Rectal smooth muscle tissue (tissue), 1 donor: ENCODE measurements around the gene PCSK6.
A peak's percentile ranks its signal among the peaks of the same experiment; 100 is the strongest.

ENCODE experiments used
- H3K27ac ChIP-seq: one replicate; pipeline ENCODE4 v1.7.0; 2013; ENCODE audit warnings: low read depth, low read length, inconsistent platforms
- H3K27me3 ChIP-seq: one replicate; pipeline ENCODE4 v1.7.0; 2013; ENCODE audit warnings: low read length; ENCODE audit not compliant: control insufficient read depth, insufficient read depth
- H3K36me3 ChIP-seq: one replicate; pipeline ENCODE4 v1.7.0; 2013; ENCODE audit warnings: low read length; ENCODE audit not compliant: control insufficient read depth, insufficient read depth
- H3K4me1 ChIP-seq: one replicate; pipeline ENCODE4 v1.7.0; 2013; ENCODE audit warnings: low read length; ENCODE audit not compliant: control insufficient read depth, insufficient read depth
- H3K4me3 ChIP-seq: one replicate; pipeline ENCODE4 v1.7.0; 2013; ENCODE audit warnings: low read length
- H3K9ac ChIP-seq: one replicate; pipeline ENCODE4 v1.7.0; 2013; ENCODE audit warnings: low read length

The PCSK6 gene

DNA sequence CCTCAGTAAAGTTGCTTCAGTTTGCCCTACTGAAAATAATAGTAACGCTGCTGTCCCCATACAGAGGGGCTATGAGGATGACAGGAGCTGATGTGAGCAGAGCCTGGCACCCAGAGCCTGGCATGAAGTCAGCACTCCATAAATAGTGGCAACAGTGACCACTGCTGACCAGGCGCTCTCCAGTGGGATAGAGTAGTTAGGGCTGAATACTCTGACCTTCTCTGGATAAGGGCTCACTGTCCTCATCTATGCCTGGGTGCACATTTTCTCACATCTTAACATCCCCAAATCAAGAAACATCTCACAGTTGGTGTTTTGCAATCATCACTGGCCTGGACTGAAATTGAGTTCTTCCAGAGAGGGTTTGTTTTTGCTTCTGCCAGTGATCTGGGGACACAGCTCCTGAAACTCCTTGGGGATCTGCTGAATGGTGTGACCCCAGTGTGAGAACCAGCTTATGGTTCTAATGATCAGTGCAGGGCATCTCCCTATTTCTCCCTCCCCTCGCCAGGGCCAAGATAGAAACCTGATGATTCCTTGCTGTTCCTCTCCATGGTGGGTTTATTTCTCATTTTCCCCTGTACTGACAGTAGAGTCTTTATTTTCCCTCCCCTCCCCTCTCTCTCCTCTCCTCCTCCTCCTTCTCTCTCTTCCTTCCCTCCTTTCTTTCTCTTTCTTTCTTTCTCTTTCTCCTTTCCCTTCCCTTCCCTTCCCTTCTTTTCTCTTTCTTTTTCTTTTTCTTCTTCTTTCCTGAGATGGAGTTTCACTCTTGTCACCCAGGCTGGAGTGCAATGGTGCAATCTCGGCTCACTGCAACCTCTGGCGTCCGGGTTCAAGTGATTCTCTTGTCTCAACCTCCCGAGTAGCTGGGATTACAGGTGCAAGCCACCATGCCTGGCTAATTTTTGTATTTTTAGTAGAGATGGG, 3.5 kb upstream of the PCSK6 start:
- no peak overlapping the region for H3K27ac ChIP-seq
- peaks cover 9% of the 10 kb centered on the region for H3K27me3 ChIP-seq
- H3K9ac ChIP-seq, result no peak overlapping the region
- no peaks in the 10 kb centered on the region for H3K4me1 ChIP-seq
- H3K36me3 ChIP-seq, result no peaks in the 10 kb centered on the region
- H3K4me3 ChIP-seq, result no peak overlapping the region

DNA sequence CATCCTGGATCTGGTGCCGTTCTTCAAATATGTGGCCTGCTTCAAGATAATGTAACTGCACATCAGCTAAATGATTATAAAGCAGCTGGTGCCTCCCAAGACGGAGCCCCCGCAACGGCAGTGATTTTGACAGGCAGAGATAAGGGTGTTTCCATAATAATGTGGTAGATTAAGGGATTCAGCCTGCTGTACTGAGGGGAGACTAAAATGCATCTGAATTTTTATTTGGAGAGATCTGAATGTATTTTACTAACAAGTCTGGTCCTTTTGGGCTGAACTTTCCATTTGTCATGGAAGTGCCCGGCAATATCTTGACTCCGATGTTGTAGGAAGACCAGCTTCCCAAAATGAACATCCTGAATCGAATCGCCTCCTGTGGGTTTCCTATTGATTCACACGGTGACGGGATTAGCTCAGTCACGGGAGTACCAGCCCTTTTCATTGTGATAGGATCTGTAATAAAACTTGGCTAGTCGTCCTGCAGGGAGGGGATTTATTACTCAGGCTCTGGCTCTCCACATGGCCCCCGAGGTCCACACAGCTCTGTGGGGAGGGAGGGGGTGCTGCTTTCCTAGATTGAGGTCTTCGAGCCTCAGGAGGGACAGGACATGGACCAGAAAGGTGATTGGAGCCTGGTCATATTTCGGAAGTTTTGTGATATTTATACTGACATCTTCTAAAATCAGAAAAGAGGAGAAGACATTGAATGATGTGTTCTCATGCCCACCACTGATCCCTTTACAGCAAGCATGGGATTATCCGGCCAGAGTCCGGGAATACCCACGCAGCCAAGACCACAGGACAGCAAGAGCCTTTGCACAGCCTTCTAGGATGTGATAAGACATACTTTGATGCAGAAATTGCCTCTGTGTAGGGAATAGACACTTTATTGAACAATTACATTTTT, 2.5 kb upstream of the PCSK6 start:
- Histone ChIP-seq H3K27ac (no peak overlapping the region), H3K9ac (no peak overlapping the region), H3K36me3 (no peaks in the 10 kb centered on the region), H3K4me3 (no peak overlapping the region), H3K4me1 (no peaks in the 10 kb centered on the region), H3K27me3 (peaks cover 9% of the 10 kb centered on the region)

DNA sequence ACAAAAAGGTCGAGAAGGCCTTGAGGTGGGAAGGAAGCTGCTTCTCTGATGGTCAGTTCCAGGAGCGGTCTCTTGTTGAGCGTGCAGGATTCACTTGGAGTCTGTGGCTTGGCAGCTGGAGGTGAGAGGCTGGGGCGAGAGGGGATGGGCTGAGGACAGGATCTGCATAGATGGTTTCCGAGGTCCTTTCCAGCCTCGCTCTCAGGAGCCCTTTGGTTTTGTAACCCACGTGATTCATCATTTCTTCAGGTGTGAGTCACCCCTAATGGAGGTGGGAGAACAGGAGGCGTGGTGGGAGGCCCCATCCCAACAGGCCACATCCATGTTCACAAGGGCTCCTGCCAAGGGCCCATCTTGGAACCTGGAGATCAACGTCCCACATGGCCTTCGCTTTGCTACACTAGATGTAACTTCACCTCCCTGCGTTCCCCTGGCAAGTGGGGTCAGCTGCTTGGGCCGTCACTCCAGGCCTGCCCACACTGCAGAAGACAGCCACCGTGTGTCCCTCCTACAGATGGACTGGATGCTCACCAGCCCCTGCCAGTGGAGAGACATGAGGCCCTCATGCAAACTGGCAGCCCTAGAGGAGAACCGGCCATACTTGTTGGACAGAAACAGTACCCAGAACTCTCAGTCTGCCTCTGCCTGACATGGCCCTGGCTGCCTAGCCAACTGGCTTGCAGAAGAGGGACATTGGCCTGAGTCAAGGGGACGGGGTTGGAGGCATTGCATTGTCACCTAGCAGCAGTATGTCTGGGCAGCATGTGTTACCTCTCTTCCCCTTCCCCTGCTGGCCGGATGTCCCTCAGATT, 1.6 kb upstream of the PCSK6 start:
- no peaks in the 10 kb centered on the region for H3K36me3 ChIP-seq
- H3K27me3 ChIP-seq, result peaks cover 5% of the 10 kb centered on the region
- no peak overlapping the region for H3K9ac ChIP-seq
- H3K27ac ChIP-seq, result no peak overlapping the region
- no peaks in the 10 kb centered on the region for H3K4me1 ChIP-seq
- H3K4me3 ChIP-seq, result no peak overlapping the region

DNA sequence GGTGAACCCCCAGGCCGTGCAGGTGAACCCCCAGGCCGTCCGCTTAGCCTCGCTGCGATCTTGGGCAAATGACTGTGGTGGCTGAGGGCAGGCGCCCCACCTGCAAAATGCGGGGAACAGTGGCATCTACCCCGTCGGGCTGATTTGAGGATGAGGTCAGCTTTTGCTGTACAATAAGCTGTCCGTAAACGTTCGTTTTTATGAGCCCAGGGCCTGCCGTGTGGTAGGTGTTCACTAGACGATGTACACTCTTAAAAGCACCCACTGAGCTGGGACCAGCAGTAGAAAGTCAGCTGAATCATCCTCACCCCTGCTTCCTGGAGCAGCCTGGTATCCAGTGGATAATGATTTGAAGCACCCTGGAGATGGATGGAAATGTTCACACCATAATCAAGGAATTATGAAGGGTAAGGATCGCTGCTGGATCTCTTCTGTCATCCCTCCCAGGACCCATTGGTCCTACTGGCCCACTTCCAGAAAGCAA, 943 bp upstream of the PCSK6 start:
- Histone ChIP-seq H3K27me3 (peaks cover 5% of the 10 kb centered on the region), H3K4me1 (no peaks in the 10 kb centered on the region), H3K36me3 (peaks cover 1% of the 10 kb centered on the region), H3K9ac (no peak overlapping the region), H3K27ac (no peak overlapping the region), H3K4me3 (no peak overlapping the region)

DNA sequence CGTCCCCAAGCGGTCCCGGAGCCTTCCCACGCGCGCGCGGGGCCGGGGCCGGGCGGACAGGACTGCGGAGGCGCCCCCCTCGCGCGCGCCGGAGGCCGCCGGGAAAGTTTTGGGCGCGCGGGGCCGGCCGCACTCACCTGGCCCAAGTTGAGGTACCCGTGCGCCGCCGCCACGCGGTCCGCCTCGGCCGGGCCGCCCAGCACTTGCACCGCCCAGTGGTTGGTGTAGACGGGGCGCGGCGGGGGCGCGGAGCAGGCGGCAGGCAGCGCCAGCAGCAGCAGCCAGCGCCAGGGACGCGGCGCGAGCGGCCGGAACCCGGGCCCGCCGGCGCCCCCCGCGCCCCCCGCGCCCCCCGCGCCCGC, 289 bp downstream of the PCSK6 start:
- H3K4me3 ChIP-seq, result no peak overlapping the region
- H3K4me1 ChIP-seq, result no peaks in the 10 kb centered on the region
- peaks cover 2% of the 10 kb centered on the region for H3K36me3 ChIP-seq
- no peak overlapping the region for H3K9ac ChIP-seq
- no peaks in the 10 kb centered on the region for H3K27me3 ChIP-seq
- H3K27ac ChIP-seq, result no peak overlapping the region

DNA sequence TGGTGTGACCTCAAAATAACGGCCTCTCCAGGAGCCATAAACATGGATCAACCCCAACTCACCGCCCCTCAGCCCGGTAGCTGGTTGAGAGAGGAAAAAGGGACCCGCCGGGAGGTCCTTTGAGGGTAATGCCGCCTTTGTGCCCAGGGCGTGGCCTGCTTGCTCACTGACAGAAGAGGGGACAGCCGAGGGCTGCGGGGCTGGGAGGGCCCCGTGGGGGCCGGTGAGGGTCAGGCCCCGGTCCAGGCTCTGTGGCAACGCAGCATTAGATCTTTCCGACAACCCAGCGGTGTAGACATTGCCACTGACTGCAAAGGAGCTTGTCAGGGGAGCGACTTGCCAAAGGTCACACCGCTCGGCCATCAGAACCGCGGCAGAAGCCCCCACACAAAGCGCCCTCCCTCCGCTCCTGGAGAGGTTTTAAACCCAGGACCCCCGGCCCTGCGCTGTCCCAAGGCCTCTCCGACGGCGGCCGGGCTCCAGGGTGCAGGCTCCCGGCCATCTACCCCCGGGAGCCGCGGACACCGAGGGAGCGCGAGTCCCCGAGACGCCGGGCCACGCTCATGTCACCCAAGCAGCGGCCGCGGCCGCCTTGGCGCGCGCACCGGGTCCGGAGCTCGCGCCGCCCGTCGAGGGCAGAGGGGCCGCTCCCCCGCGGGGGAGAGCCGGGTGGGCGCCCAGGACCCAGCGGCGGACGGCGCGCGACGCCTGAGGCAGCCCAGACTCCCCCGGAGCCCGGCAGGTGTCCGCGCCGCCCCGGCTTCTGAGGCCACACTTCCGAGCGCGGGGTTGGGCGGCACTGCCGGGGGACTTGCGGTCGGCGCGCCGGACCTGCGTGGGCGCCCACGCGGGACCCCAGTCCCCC, 975 bp downstream of the PCSK6 start:
- Histone ChIP-seq H3K27me3 (no peaks in the 10 kb centered on the region), H3K36me3 (peaks cover 2% of the 10 kb centered on the region), H3K4me3 (peak overlapping the region; percentile 38), H3K27ac (no peak overlapping the region), H3K4me1 (no peaks in the 10 kb centered on the region), H3K9ac (no peak overlapping the region)

DNA sequence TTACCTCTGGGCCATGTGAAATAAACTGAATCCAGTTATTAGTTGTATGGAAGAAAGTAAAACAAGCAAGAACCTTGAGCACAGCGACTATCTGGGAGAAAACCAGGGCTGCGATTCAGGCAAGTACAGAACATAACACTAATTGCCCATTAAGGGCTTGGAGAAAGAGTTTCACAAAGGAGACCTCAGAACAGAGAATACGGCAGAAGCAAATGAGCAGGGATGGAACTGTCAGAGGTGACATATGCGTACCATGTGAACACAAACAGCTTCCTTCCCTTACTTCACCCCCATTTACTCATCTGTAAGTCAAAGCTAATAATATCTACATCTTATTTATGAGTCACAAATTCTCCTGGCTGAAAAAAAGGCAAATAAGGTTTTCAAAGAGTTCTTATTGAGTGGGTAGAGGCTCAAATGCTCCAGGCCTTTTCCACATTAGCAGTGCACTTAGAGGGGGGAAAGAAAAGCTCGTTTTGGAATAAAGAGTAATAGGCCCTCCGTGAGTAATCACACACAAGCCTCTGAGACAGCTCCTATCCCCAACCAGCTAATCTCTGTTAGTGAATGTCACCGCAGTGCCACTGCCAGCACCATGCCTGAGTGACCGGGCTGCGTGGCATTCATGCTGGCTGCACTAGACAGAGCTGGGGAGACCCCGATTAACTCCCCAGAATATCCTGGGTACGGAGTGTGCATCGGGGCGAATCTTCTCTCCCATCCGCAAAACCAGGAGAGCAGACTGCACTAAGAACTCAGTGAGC, 2.6 kb downstream of the PCSK6 start:
- no peaks in the 10 kb centered on the region for H3K4me1 ChIP-seq

DNA sequence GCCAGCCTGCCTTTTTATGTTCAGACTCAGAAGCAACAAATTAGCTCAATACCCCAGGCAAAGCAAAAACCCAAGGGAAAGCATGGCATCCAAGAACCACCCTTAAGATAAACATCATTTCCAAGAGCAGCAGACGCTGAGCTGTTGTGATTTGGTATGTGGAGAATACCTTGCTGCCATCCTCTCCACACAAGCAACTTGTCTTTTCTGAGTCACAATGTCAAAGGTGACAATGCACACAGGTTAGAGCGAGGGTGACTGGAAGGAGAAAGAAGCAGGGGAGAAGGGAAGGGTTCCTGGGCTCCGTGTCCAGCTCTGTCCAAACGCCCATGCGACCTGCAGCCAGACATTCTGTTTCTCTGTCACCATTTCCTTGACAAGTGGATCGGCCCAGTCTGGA, 6.0 kb downstream of the PCSK6 start:
- Histone ChIP-seq H3K4me1 (no peaks in the 10 kb centered on the region), H3K9ac (no peak overlapping the region), H3K4me3 (no peak overlapping the region), H3K27me3 (no peaks in the 10 kb centered on the region), H3K27ac (no peak overlapping the region), H3K36me3 (peaks cover 2% of the 10 kb centered on the region)

More for the DNA sequence above, 2.6 kb downstream of the PCSK6 start:
- Histone ChIP-seq H3K9ac (no peak overlapping the region), H3K4me3 (no peak overlapping the region), H3K36me3 (peaks cover 2% of the 10 kb centered on the region), H3K27me3 (no peaks in the 10 kb centered on the region), H3K27ac (no peak overlapping the region)

DNA sequence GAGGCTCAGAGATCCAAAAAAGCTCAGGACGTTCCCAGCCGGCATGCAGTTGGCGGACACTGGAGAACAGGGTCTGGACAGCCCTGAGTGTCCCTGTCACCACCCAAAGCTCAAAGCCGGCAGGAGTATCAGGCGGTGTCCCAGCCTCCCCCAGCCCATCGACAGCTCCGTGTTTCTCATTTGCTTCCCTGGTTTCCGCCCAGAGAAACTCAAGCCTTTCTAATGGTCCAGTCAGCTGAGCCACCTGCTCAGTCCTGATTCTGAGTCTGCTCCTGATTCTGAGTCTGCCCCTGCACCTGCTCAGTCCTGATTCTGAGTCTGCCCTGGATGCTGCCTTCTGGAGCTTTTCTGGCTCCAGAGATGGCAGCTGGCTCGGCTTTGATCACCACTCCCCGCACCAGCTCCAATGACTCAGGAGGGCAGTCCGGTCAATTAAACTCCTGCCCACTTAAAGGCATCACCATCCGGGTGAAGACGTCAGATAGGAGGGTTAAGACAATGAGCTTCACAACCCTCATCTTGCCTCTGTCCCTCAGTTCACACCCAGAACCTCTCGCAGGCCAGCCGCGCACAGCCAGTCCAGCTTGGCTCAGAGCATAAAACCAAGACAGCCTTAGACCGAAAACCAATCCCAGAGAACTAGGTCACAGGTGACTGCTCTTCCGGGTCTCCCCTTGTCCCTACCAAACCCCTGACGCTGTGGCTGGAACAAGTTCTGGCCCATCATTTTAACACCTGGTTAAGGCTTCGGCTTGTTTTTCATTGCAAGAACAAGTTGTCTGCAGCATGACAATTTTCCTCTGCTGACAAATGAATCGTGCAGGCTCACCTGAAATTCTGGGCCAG, 6.8 kb downstream of the PCSK6 start:
- H3K36me3 ChIP-seq, result peaks cover 2% of the 10 kb centered on the region
- H3K4me3 ChIP-seq, result no peak overlapping the region
- no peak overlapping the region for H3K27ac ChIP-seq
- no peaks in the 10 kb centered on the region for H3K4me1 ChIP-seq
- no peaks in the 10 kb centered on the region for H3K27me3 ChIP-seq
- H3K9ac ChIP-seq, result no peak overlapping the region

DNA sequence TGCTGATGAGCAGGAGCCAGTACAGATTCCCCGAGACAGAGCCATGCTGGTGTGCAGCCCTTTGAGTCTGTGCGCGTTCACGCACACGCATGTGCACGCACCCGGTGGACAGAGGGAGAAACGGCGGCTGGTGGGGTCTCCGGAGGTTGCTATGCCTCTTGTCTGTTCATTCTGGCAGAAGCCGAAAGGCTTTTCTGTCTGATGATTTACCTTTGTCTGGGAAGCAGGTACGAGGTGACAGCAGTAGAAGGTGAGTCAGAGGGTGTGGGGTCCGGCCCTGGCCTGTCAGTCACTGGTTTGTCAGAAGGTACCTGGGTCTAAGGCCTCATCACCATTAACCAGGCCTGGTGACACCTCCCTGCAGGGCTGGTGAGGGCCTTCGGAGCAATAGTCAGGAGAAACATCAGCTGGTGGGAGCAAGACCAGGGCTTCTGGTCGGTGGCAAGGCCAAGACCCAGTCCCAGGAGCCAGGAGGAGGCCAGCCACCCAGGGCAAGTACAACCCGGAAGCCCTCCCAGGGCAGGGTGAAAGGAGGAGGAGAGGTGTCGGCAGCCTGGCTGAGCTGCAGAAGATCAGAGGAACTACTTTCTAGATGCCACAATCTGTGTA, 7.5 kb downstream of the PCSK6 start:
- H3K4me1 ChIP-seq, result no peaks in the 10 kb centered on the region

More for the DNA sequence above, 7.5 kb downstream of the PCSK6 start:
- Histone ChIP-seq H3K27me3 (no peaks in the 10 kb centered on the region), H3K36me3 (peaks cover 2% of the 10 kb centered on the region), H3K4me3 (no peak overlapping the region), H3K27ac (no peak overlapping the region), H3K9ac (no peak overlapping the region)
